Measurements from ENCODE around the gene GUCA2B.

GUCA2B gene

DNA sequence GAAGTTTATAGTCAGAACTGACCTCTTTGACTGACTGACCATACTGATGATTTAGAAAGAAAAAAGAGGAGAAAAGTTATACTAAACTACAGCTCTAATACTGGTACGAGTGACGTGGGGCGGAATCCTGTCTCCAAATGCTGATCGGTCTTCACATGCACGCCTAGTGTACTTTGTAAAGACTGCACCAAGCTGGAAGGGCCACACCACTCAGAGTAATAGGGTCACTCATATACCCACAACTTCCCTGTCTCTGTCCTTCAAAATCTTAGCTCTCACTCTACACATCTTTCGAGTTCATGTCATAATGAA, 30.7 kb downstream of the GUCA2B start:
- H3K23ac ChIP-seq (ENCODE audit: low read depth, low read length, poor library complexity) = no peak overlapping the region
- H3K27me3 ChIP-seq (ENCODE audit: control insufficient read depth in 3 of 3, insufficient read depth in 3 of 3, low read depth in 1 of 3, low read length in 3 of 3) = no peaks in the 10 kb centered on the region
- no peak overlapping the region for H3K14ac ChIP-seq (ENCODE audit: low read length)
- H2BK120ac ChIP-seq (ENCODE audit: low read depth, low read length) = no peak overlapping the region
- no peak overlapping the region for H2BK15ac ChIP-seq (ENCODE audit: low read length)
- DNase-seq (ENCODE audit: low spot score) = no peak
- no peak overlapping the region for H3K9ac ChIP-seq (ENCODE audit: low read depth, low read length, poor library complexity)
- H3K4me3 ChIP-seq (ENCODE audit: low read length in 2 of 2) = no peak overlapping the region
- no peak overlapping the region for H4K8ac ChIP-seq (ENCODE audit: low read depth, low read length)
- no peak overlapping the region for H3K4me2 ChIP-seq (ENCODE audit: insufficient read depth, low read length, poor library complexity, severe bottlenecking)
- H3K4ac ChIP-seq (ENCODE audit: low read length) = no peak overlapping the region
- H3K79me1 ChIP-seq (ENCODE audit: low read depth, low read length) = no peaks in the 10 kb centered on the region
- H2BK5ac ChIP-seq (ENCODE audit: low read length) = no peak overlapping the region
- H3K36me3 ChIP-seq (replicated peaks in 1 of 2; ENCODE audit: control insufficient read depth in 2 of 2, insufficient read depth in 2 of 2, low read length in 2 of 2) = peaks cover 13 to 90% of the 10 kb centered on the region in 2 donors
- no peak overlapping the region for H2AK5ac ChIP-seq (ENCODE audit: low read depth, low read length)
- H4K91ac ChIP-seq (ENCODE audit: low read depth, low read length, poor library complexity) = no peak overlapping the region
- no peaks in the 10 kb centered on the region for H3K4me1 ChIP-seq (ENCODE audit: control insufficient read depth in 2 of 2, insufficient read depth in 1 of 2, low read depth in 1 of 2, low read length in 2 of 2)
- no peak overlapping the region for H2BK12ac ChIP-seq (ENCODE audit: low read length)
- H2AFZ ChIP-seq (ENCODE audit: low read length) = no peak overlapping the region
- WGBS, 2 donors (ENCODE audit: extremely low coverage in 2 of 2, insufficient read length in 2 of 2, insufficient replicate concordance in 1 of 2) = no CpG with 5 or more reads among the region's 6 CpGs
- no peaks in the 10 kb centered on the region for H3K9me3 ChIP-seq (replicated peaks in 1 of 2; ENCODE audit: control insufficient read depth in 2 of 2, insufficient read depth in 1 of 2, low read depth in 1 of 2, low read length in 2 of 2)
- no peak overlapping the region for H3K18ac ChIP-seq (ENCODE audit: low read length)
- H3K27ac ChIP-seq (replicated peaks; ENCODE audit: low read length) = no peak overlapping the region

DNA sequence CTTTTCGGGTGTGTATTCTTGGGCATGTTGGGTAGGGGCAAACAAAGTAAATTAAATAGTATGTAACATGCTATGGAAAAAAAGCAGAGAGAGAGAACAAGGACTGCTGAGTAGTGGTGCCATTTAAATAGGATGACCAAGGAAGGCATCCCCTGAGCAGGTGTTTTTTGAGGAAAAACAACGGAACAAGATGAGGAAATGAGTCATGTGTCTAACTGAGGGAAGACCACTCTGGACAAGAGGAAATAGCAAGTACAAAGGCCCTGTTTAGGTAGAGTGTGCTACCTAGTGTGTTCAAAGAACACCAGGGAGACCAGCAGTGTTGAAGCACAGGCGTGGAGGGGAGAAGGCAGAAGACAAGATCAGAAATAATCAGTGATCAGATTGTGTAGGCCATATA, 31.4 kb downstream of the GUCA2B start:
- Histone ChIP-seq H3K4me3 (ENCODE audit: low read length in 2 of 2) (no peak overlapping the region), H2BK15ac (ENCODE audit: low read length) (no peak overlapping the region), H3K4me2 (ENCODE audit: insufficient read depth, low read length, poor library complexity, severe bottlenecking) (no peak overlapping the region), H4K8ac (ENCODE audit: low read depth, low read length) (no peak overlapping the region), H3K23ac (ENCODE audit: low read depth, low read length, poor library complexity) (no peak overlapping the region), H3K14ac (ENCODE audit: low read length) (no peak overlapping the region), H3K27me3 (ENCODE audit: control insufficient read depth in 3 of 3, insufficient read depth in 3 of 3, low read depth in 1 of 3, low read length in 3 of 3) (no peaks in the 10 kb centered on the region), H2BK5ac (ENCODE audit: low read length) (no peak overlapping the region), H3K9ac (ENCODE audit: low read depth, low read length, poor library complexity) (no peak overlapping the region), H3K4ac (ENCODE audit: low read length) (no peak overlapping the region), H3K79me1 (ENCODE audit: low read depth, low read length) (no peaks in the 10 kb centered on the region), H4K91ac (ENCODE audit: low read depth, low read length, poor library complexity) (no peak overlapping the region), H3K27ac (replicated peaks; ENCODE audit: low read length) (no peak overlapping the region), H3K18ac (ENCODE audit: low read length) (no peak overlapping the region), H2BK12ac (ENCODE audit: low read length) (no peak overlapping the region), H2BK120ac (ENCODE audit: low read depth, low read length) (no peak overlapping the region), H2AK5ac (ENCODE audit: low read depth, low read length) (no peak overlapping the region), H3K9me3 (replicated peaks in 1 of 2; ENCODE audit: control insufficient read depth in 2 of 2, insufficient read depth in 1 of 2, low read depth in 1 of 2, low read length in 2 of 2) (no peaks in the 10 kb centered on the region), H2AFZ (ENCODE audit: low read length) (no peak overlapping the region), H3K36me3 (replicated peaks in 1 of 2; ENCODE audit: control insufficient read depth in 2 of 2, insufficient read depth in 2 of 2, low read length in 2 of 2) (peaks cover 14 to 90% of the 10 kb centered on the region in 2 donors), H3K4me1 (ENCODE audit: control insufficient read depth in 2 of 2, insufficient read depth in 1 of 2, low read depth in 1 of 2, low read length in 2 of 2) (no peaks in the 10 kb centered on the region)
- no peak for DNase-seq (ENCODE audit: low spot score)
- no CpG with 5 or more reads among the region's 3 CpGs for WGBS, 2 donors (ENCODE audit: extremely low coverage in 2 of 2, insufficient read length in 2 of 2, insufficient replicate concordance in 1 of 2)

DNA sequence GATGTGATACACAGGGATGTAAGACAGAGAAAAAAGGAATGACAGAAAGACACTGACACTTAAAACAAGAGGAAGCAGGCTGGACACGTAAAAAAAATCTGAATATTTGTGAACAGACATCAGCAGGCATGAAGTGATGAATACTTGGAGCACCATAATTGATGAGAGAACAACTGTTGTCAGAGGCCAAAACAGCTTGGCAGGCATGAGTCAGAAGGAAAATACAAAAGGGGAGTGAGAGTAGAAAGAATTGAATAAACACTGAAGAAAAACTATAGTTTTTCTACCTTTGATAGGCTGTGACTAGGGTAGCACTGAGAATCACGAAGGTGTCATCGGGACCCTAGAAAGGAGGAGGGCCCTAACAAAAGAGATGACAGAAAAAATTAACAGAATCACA, 32.9 kb downstream of the GUCA2B start:
- Histone ChIP-seq H3K14ac (ENCODE audit: low read length) (no peak overlapping the region), H3K18ac (ENCODE audit: low read length) (no peak overlapping the region), H4K91ac (ENCODE audit: low read depth, low read length, poor library complexity) (no peak overlapping the region), H2AFZ (ENCODE audit: low read length) (no peak overlapping the region), H2BK5ac (ENCODE audit: low read length) (no peak overlapping the region), H3K4me1 (ENCODE audit: control insufficient read depth in 2 of 2, insufficient read depth in 1 of 2, low read depth in 1 of 2, low read length in 2 of 2) (no peaks in the 10 kb centered on the region), H3K79me1 (ENCODE audit: low read depth, low read length) (no peaks in the 10 kb centered on the region), H2BK12ac (ENCODE audit: low read length) (no peak overlapping the region), H3K9me3 (replicated peaks in 1 of 2; ENCODE audit: control insufficient read depth in 2 of 2, insufficient read depth in 1 of 2, low read depth in 1 of 2, low read length in 2 of 2) (no peaks in the 10 kb centered on the region), H2AK5ac (ENCODE audit: low read depth, low read length) (no peak overlapping the region), H2BK15ac (ENCODE audit: low read length) (no peak overlapping the region), H3K23ac (ENCODE audit: low read depth, low read length, poor library complexity) (no peak overlapping the region), H3K9ac (ENCODE audit: low read depth, low read length, poor library complexity) (no peak overlapping the region), H3K36me3 (replicated peaks in 1 of 2; ENCODE audit: control insufficient read depth in 2 of 2, insufficient read depth in 2 of 2, low read length in 2 of 2) (peaks cover 9 to 92% of the 10 kb centered on the region in 2 donors), H3K27ac (replicated peaks; ENCODE audit: low read length) (no peak overlapping the region), H2BK120ac (ENCODE audit: low read depth, low read length) (no peak overlapping the region), H3K4ac (ENCODE audit: low read length) (no peak overlapping the region), H3K4me3 (ENCODE audit: low read length in 2 of 2) (no peak overlapping the region), H4K8ac (ENCODE audit: low read depth, low read length) (no peak overlapping the region), H3K27me3 (ENCODE audit: control insufficient read depth in 3 of 3, insufficient read depth in 3 of 3, low read depth in 1 of 3, low read length in 3 of 3) (no peaks in the 10 kb centered on the region), H3K4me2 (ENCODE audit: insufficient read depth, low read length, poor library complexity, severe bottlenecking) (no peak overlapping the region)
- DNase-seq (ENCODE audit: low spot score) = no peak
- no CpG with 5 or more reads among the region's 3 CpGs for WGBS, 2 donors (ENCODE audit: extremely low coverage in 2 of 2, insufficient read length in 2 of 2, insufficient replicate concordance in 1 of 2)

DNA sequence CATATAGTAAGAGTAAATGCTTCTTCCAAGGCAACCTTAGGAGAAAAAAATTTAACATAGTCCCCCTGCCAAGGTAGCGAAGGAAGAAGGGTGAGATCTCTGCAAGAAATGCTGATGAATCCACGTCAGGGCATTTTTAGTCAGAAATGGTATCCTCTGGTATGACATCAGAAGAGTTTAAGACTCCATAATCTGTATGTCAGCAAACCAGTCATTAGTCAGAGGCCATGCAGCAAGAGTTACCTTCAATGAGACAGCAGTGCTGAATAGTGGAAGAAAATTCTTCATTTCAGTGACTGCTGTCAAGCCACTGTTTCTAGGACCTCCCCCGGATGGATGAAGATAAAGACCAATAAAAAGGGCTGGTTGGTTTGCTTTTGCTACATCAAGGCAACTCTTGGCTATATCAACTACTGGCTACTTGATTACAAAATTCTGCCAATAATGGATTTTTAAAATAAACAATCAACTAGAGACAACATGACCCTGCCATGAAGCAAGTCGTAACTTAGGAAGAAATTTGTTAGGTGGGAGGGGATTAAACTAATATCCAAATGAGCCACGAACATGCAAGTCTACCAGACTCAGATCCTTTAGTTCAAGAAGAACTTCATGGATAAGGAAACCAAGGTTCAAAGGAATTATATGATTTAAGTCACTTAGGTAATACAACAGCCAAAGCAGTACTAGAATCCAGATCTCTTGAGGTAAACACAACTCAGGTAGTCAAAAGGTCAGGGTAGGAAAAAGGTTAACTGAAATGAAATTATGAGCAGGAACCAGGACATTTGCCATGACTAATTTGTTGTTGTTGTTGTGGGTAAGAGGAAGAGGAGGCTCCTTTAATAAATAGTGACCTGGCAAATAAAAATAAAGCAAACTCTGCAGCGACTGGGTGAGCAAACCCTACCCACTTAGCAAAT, 37.0 kb downstream of the GUCA2B start:
- Histone ChIP-seq H2AK5ac (ENCODE audit: low read depth, low read length) (no peak overlapping the region), H3K14ac (ENCODE audit: low read length) (no peak overlapping the region), H2BK12ac (ENCODE audit: low read length) (no peak overlapping the region), H3K9ac (ENCODE audit: low read depth, low read length, poor library complexity) (no peak overlapping the region), H3K27ac (replicated peaks; ENCODE audit: low read length) (no peak overlapping the region), H2AFZ (ENCODE audit: low read length) (no peak overlapping the region), H4K91ac (ENCODE audit: low read depth, low read length, poor library complexity) (no peak overlapping the region), H2BK15ac (ENCODE audit: low read length) (no peak overlapping the region), H3K27me3 (ENCODE audit: control insufficient read depth in 3 of 3, insufficient read depth in 3 of 3, low read depth in 1 of 3, low read length in 3 of 3) (no peaks in the 10 kb centered on the region), H3K4me1 (ENCODE audit: control insufficient read depth in 2 of 2, insufficient read depth in 1 of 2, low read depth in 1 of 2, low read length in 2 of 2) (no peaks in the 10 kb centered on the region), H3K4ac (ENCODE audit: low read length) (no peak overlapping the region), H3K23ac (ENCODE audit: low read depth, low read length, poor library complexity) (no peak overlapping the region), H3K4me3 (ENCODE audit: low read length in 2 of 2) (no peak overlapping the region), H2BK120ac (ENCODE audit: low read depth, low read length) (no peak overlapping the region), H3K9me3 (replicated peaks in 1 of 2; ENCODE audit: control insufficient read depth in 2 of 2, insufficient read depth in 1 of 2, low read depth in 1 of 2, low read length in 2 of 2) (no peaks in the 10 kb centered on the region), H3K4me2 (ENCODE audit: insufficient read depth, low read length, poor library complexity, severe bottlenecking) (no peak overlapping the region), H3K18ac (ENCODE audit: low read length) (no peak overlapping the region), H4K8ac (ENCODE audit: low read depth, low read length) (no peak overlapping the region), H2BK5ac (ENCODE audit: low read length) (no peak overlapping the region), H3K36me3 (replicated peaks in 1 of 2; ENCODE audit: control insufficient read depth in 2 of 2, insufficient read depth in 2 of 2, low read length in 2 of 2) (peaks cover 11 to 93% of the 10 kb centered on the region in 2 donors), H3K79me1 (ENCODE audit: low read depth, low read length) (no peaks in the 10 kb centered on the region)
- no CpG with 5 or more reads among the region's 6 CpGs for WGBS, 2 donors (ENCODE audit: extremely low coverage in 2 of 2, insufficient read length in 2 of 2, insufficient replicate concordance in 1 of 2)
- DNase-seq (ENCODE audit: low spot score) = no peak

Data from neuronal stem cell (in vitro differentiated cells).